CD14-positive monocyte (primary cell): ENCODE measurements around the gene B4GALNT4. TPM values are rescaled to one million over a fixed set of nuclear protein-coding genes. Genes with fewer than 3 reads are reported as not detected.
"Not testable (repeated sequence)": the region's sequence is repeated elsewhere in the genome, so short reads cannot be mapped to it uniquely, and the experiment has no call there.

Experiments used
- DNase-seq, 3 donors: peaks; one replicate each; pipeline ENCODE4 v3.0.0-alpha.2; 2011 to 2022
- H2AFZ ChIP-seq: 2 replicates; pipeline ENCODE4 v1.6.0; 2012; ENCODE audit warnings: mild to moderate bottlenecking, low read depth, low read length, inconsistent platforms; ENCODE audit not compliant: insufficient read depth, poor library complexity, severe bottlenecking
- H3K27ac ChIP-seq, 2 donors: 1 replicate in 1 of 2; 2 replicates in 1 of 2; pipeline ENCODE4 v1.5.1; 2012 to 2013; ENCODE audit warnings: low read length in 2 of 2, control low read depth in 1 of 2, inconsistent platforms in 1 of 2, low read depth in 1 of 2, mild to moderate bottlenecking in 1 of 2
- H3K27me3 ChIP-seq, 2 donors: one replicate each; pipeline versions ENCODE4 v1.6.0 to v1.6.1; 2011 to 2013; ENCODE audit warnings: low read length in 2 of 2; ENCODE audit not compliant: control insufficient read depth in 2 of 2, insufficient read depth in 2 of 2
- H3K36me3 ChIP-seq, 2 donors: replicated peaks in 1 of 2; 1 replicate in 1 of 2; 2 replicates in 1 of 2; pipeline versions ENCODE4 v1.5.1 to v1.6.1; 2012 to 2013; ENCODE audit warnings: low read length in 2 of 2, control low read depth in 1 of 2, inconsistent platforms in 1 of 2, mild to moderate bottlenecking in 1 of 2; ENCODE audit not compliant: insufficient read depth in 2 of 2, control insufficient read depth in 1 of 2
- H3K4me1 ChIP-seq, 2 donors: 1 replicate in 1 of 2; 2 replicates in 1 of 2; pipeline versions ENCODE4 v1.5.1 to v1.6.1; 2012 to 2013; ENCODE audit warnings: low read length in 2 of 2, control low read depth in 1 of 2, inconsistent platforms in 1 of 2, mild to moderate bottlenecking in 1 of 2, moderate library complexity in 1 of 2; ENCODE audit not compliant: insufficient read depth in 2 of 2, control insufficient read depth in 1 of 2
- H3K4me2 ChIP-seq: replicated peaks from 2 replicates; pipeline ENCODE3; 2012; ENCODE audit warnings: low read length, moderate library complexity, mild to moderate bottlenecking; ENCODE audit not compliant: poor library complexity, severe bottlenecking; ENCODE audit errors: extremely low read depth
- H3K4me3 ChIP-seq, 3 experiments: fragments of 200-600 bp in 1 of 3; sonication (generic) in 1 of 3; replicated peaks in 1 of 3; 1 replicate in 2 of 3; 2 replicates in 1 of 3; pipeline ENCODE4 v1.5.1; 2011 to 2013; ENCODE audit warnings: low read length in 3 of 3, mild to moderate bottlenecking in 3 of 3, control low read depth in 2 of 3, low read depth in 2 of 3, inconsistent platforms in 1 of 3, moderate library complexity in 1 of 3
- H3K79me2 ChIP-seq: 2 replicates; pipeline ENCODE4 v1.6.0; 2012; ENCODE audit warnings: mild to moderate bottlenecking, control low read depth, inconsistent platforms, low read length, moderate library complexity; ENCODE audit not compliant: insufficient read depth
- H3K9ac ChIP-seq: 2 replicates; pipeline ENCODE4 v1.6.0; 2017; ENCODE audit warnings: low read length, mild to moderate bottlenecking; ENCODE audit not compliant: insufficient read depth, poor library complexity, severe bottlenecking
- H3K9me3 ChIP-seq, 2 donors: replicated peaks in 1 of 2; 1 replicate in 1 of 2; 2 replicates in 1 of 2; pipeline versions ENCODE4 v1.5.1 to v1.6.1; 2012 to 2013; ENCODE audit warnings: low read length in 2 of 2, control low read depth in 1 of 2; ENCODE audit not compliant: control insufficient read depth in 1 of 2, insufficient read depth in 1 of 2
- H4K20me1 ChIP-seq: 2 replicates; pipeline ENCODE4 v1.6.0; 2012; ENCODE audit warnings: mild to moderate bottlenecking, low read length, control low read depth, moderate library complexity; ENCODE audit not compliant: insufficient read depth
- H3K27ac Mint-ChIP-seq, 7 donors: one replicate each; pipeline ENCODE4 v1.8.0; 2020; ENCODE audit warnings: mild to moderate bottlenecking in 7 of 7, mixed read lengths in 7 of 7, moderate library complexity in 6 of 7, inconsistent platforms in 2 of 7
- H3K27me3 Mint-ChIP-seq, 3 donors: one replicate each; pipeline ENCODE4 v1.8.0; 2021 to 2022; ENCODE audit warnings: low read depth in 3 of 3, mild to moderate bottlenecking in 3 of 3, mixed read lengths in 3 of 3, moderate library complexity in 3 of 3, inconsistent platforms in 1 of 3
- H3K36me3 Mint-ChIP-seq, 2 donors: one replicate each; pipeline ENCODE4 v1.8.0; 2020; ENCODE audit warnings: mixed read lengths in 2 of 2, inconsistent platforms in 1 of 2, mild to moderate bottlenecking in 1 of 2
- H3K4me1 Mint-ChIP-seq: one replicate; pipeline ENCODE4 v1.8.0; 2020; ENCODE audit warnings: mild to moderate bottlenecking, mixed read lengths
- H3K4me3 Mint-ChIP-seq, 2 donors: one replicate each; pipeline ENCODE4 v1.8.0; 2020; ENCODE audit warnings: mild to moderate bottlenecking in 2 of 2, mixed read lengths in 2 of 2, moderate library complexity in 1 of 2
- H3K9me3 Mint-ChIP-seq, 7 donors: one replicate each; pipeline ENCODE4 v1.8.0; 2020 to 2022; ENCODE audit warnings: mixed read lengths in 7 of 7, mild to moderate bottlenecking in 6 of 7, moderate library complexity in 6 of 7, inconsistent platforms in 2 of 7
- CTCF ChIP-seq: fragments of 200-600 bp; IDR thresholded peaks from one replicate; pipeline ENCODE4 v1.8.0; 2022; ENCODE audit warnings: antibody characterized with exemption, mild to moderate bottlenecking
- WGBS: methylation state at CpG from one replicate; pipeline ENCODE4 v1.1.5; 2013; ENCODE audit warnings: missing lambda C conversion rate; ENCODE audit not compliant: insufficient coverage; 5-methylcytosine and 5-hydroxymethylcytosine counted together
- intact Hi-C, 2 donors: fragments of 100-400 bp; cut with micrococcal nuclease; formaldehyde crosslinking; loops; one replicate each; pipeline versions ENCODE4 v1.15.0 to v1.15.1; 2023
- polyA plus RNA-seq, 3 donors: library from polyadenylated mRNA; depleted of rRNA in 1 of 3; unstranded in 2 of 3; stranded (reverse) in 1 of 3; fragments of 300-500 nt in 2 of 3; fragments of >200 nt in 1 of 3; fragmentation: Illumina TruSeq in 2 of 3; gene quantifications; 1 replicate in 2 of 3; 2 replicates in 1 of 3; pipeline ENCODE4 v1.2.3, GENCODE V29; 2012 to 2021

Gene B4GALNT4
- polyA plus RNA-seq, 3 donors: not detected

- Mint-ChIP-seq H3K36me3 (no peaks in the 10 kb centered on the region), H3K4me3 (no peak overlapping the region), H3K27ac (no peak overlapping the region), H3K9me3 (peaks cover 7 to 17% (median 10%) of the 10 kb centered on the region in 7 donors), H3K27me3 (peaks cover 14 to 55% (median 23%) of the 10 kb centered on the region in 3 donors), H3K4me1 (peaks cover 13% of the 10 kb centered on the region)
- WGBS: 95% methylated on average over 8 of the region's 10 CpGs
- Histone ChIP-seq H2AFZ (no peak overlapping the region), H3K27me3 (peaks cover 0 to 2% of the 10 kb centered on the region in 2 donors), H3K4me2 (no peak overlapping the region), H4K20me1 (no peaks in the 10 kb centered on the region), H3K9me3 (no peaks in the 10 kb centered on the region), H3K4me1 (peaks cover 7 to 14% of the 10 kb centered on the region in 2 donors), H3K36me3 (no peaks in the 10 kb centered on the region), H3K79me2 (no peaks in the 10 kb centered on the region), H3K9ac (no peak overlapping the region), H3K4me3 (no peak overlapping the region), H3K27ac (no peak overlapping the region)
- intact Hi-C loops: no loop called here
- no peak for TF ChIP-seq CTCF
- no peak for DNase-seq
Measured at GRCh38 chr11:422249-422656, 53.0 kb downstream of the B4GALNT4 start.

GRCh38 chr11:424232-424631, 54.9 kb downstream of the B4GALNT4 start:
- Histone ChIP-seq H3K9ac (no peak overlapping the region), H2AFZ (no peak overlapping the region), H3K36me3 (no peaks in the 10 kb centered on the region), H3K79me2 (no peaks in the 10 kb centered on the region), H3K27me3 (peaks cover 0 to 2% of the 10 kb centered on the region in 2 donors), H3K4me1 (no peaks in the 10 kb centered on the region), H3K4me3 (no peak overlapping the region), H3K9me3 (no peaks in the 10 kb centered on the region), H3K4me2 (no peak overlapping the region), H4K20me1 (no peaks in the 10 kb centered on the region), H3K27ac (no peak overlapping the region)
- H3K27me3 Mint-ChIP-seq: peaks cover 12 to 50% (median 26%) of the 10 kb centered on the region in 3 donors
- no peak for DNase-seq
- H3K4me1 Mint-ChIP-seq: no peaks in the 10 kb centered on the region
- no peaks in the 10 kb centered on the region for H3K36me3 Mint-ChIP-seq
- H3K9me3 Mint-ChIP-seq: peaks cover 7 to 22% (median 12%) of the 10 kb centered on the region in 7 donors
- WGBS: no CpG with 5 or more reads among the region's 4 CpGs
- no peak for TF ChIP-seq CTCF
- no peak overlapping the region for H3K27ac Mint-ChIP-seq
- H3K4me3 Mint-ChIP-seq: peak overlapping the region in 1 of 2 donors; percentile 23
- intact Hi-C loops: no loop called here

GRCh38 chr11:424766-425165, 55.5 kb downstream of the B4GALNT4 start:
- H3K4me2 ChIP-seq, H3K9ac ChIP-seq, DNase-seq, H2AFZ ChIP-seq, H3K27ac Mint-ChIP-seq, H3K4me1 Mint-ChIP-seq, H3K79me2 ChIP-seq, H3K36me3 ChIP-seq, intact Hi-C loops, H3K4me1 ChIP-seq, H3K27ac ChIP-seq, H3K4me3 ChIP-seq, H3K36me3 Mint-ChIP-seq, H3K27me3 ChIP-seq, H3K9me3 ChIP-seq, H4K20me1 ChIP-seq: not testable (repeated sequence)
- Mint-ChIP-seq H3K9me3 (peaks cover 7 to 23% (median 12%) of the 10 kb centered on the region in 7 donors), H3K4me3 (peak overlapping the region in 1 of 2 donors; percentile 23), H3K27me3 (peaks cover 14 to 48% (median 26%) of the 10 kb centered on the region in 3 donors)
- 87% methylated on average over 21 of the region's 45 CpGs for WGBS
